Putamen (tissue), 1 donor: ENCODE results near the gene VTI1A.
A peak's percentile ranks its signal among the peaks of the same experiment; 100 is the strongest.

ENCODE experiments used
- DNase-seq: peaks from one replicate; pipeline ENCODE4 v3.0.0-alpha.2; 2016; ENCODE audit warnings: low spot score

The VTI1A gene

DNA sequence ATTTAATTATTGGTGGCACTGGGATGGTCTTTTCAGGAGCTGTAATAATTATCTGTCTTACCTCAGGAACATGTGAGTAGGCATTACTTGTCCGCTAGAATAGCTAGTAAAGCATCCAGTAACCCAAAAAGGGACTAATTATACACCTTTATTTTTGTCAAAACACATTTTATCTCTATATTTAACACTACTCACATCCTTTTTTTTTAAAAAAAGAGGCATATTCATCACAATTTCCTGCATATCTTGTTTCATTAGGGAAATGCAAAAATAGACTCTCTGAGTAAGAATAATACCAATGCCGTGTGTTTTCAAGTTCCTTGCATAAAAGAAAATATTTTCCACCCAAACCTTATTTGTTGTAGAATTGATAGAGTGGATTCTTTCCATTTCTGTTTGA, 99.5 kb downstream of the VTI1A start:
- no peak for DNase-seq

DNA sequence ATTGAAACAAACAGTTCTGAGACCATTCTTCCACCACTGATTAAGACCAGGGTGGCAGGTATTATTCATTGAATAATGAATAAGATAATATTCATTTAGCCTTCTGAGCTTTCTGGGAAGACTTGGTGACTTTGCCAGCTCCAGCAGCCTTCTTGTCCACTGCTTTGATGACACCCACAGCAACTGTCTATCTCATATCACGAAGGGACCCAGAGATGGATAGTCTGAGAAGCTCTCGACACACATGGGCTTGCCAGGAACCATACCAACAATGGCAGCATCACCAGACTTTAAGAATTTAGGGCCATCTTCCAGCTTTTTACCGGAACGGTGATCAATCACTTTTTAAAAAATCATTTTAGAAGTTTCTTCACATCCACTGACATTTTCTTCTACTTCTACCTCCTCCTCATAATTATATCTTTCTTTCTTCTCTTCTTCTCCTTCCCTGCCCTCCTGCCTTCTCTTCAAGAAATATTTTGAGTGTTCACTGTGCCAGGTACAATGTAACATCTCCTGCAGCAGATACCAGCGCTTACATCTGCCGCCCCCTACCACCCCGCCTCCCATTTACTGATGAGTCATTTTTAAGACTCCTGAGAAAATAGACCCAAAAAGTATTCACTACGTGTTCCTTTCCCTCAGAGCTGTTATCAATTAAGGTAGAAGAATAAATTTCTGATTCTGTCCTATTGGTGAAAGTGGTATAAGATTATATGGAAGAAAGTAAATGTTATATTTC, 101.7 kb downstream of the VTI1A start:
- DNase-seq: peak; percentile 37

DNA sequence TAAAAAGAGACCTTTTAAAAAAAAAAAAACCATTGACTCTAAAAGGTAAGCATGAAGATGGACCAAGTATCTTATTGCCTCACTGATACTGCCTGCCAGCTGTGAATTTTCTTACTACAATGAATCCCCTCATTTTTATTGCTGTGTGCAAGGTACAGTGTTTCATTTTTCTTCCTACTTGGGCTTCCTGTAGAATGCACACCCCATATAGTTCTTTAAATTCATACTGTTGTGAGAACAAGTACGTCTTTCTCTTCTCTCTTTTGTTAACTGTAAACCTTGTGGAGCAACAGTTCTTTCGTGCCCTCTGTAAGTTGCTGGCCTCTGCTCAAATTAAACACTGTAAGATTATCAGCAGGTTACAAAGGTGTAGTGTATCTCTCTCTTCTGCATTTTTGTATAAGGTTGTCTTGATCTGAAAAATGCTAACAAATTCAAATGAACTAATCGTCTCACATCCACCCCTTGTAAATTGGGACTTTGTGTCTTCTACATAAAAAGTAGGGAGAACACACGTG, 105.6 kb downstream of the VTI1A start:
- DNase-seq: no peak

DNA sequence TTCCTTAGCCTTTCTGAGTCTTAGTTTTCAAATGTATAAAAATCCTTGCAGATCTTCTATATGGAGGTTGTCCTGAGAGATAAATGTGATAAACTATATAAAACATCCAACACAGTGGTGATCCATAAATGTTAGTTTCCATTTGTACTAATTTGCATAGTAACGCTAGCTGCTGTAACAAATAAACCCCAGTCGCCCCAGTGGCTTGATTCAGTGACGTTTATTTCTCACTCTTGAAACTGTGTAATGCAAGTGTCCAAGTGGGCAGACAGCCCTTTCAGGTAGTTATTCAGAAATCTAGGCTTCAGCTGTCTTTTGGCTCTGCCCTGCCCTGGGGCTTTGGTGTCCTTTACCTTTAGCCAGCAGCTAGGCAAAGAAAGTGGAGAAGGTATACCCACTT, 106.3 kb downstream of the VTI1A start:
- DNase-seq: no peak

DNA sequence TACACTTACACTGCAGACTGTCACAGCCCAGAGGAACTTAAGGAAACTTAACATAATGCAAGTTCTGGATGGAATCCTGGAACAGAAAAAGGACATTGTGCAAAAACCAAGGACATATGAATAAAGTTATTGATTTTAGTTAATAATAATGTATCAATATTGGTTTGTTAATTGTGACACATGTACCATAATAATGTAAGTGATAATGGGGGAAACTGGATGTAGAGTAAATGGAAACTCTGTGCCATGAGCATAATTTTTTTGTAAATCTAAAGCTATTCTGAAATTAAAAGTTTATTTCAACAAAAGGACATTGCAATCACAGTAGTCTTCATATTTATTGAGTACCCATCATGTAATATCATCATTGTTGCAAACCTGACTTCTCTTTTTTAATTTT, 107.2 kb downstream of the VTI1A start:
- DNase-seq: no peak

DNA sequence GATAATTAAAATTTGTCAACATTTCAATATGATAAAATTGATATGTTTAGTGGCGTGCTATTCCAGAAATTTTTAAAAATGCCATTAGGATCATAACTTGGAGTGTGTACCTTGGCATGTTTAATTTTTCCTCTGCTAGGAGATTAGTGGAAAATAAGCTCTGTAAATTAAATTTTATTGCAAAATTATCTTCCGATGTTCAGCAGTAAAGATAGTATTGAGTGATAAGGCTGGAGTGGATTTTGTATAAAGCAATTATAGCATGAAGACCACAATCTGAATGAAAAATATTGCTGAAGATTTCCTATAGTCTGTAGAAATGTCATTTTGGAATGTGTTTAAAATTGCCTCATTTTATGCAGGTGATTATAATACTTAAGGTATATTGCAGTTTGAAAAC, 110.2 kb downstream of the VTI1A start:
- DNase-seq: no peak

DNA sequence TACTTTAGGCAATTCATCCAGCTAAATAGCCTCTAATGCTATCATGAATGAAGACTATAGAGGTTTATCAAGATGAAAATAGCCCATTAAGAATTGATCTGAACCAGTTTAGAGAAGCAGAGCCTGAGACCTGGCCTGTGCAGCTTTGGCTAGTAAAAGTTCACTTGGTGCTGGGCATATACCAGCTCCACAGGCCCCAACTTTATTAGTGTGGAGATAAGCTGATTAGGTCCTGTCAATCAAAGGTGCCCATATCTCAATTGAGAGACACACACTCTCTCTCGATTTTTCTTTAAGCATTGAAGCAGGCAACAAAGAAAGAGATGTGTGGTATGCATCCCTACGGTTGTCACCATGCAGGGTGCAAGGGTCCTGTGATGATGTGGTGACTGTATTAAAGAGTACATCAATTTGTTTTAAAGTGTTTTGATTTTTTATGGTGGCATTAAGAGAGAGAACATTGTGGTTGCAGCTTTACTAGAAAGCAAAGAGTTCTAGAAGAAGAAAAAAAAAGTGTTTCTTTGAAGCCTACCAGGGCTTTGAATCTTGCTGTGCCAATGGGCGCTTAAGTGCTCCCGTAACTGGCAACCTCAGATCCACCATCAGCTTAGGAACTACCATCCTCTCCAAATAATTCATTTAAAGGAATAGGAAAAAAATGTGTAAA, 111.6 kb downstream of the VTI1A start:
- DNase-seq: no peak

DNA sequence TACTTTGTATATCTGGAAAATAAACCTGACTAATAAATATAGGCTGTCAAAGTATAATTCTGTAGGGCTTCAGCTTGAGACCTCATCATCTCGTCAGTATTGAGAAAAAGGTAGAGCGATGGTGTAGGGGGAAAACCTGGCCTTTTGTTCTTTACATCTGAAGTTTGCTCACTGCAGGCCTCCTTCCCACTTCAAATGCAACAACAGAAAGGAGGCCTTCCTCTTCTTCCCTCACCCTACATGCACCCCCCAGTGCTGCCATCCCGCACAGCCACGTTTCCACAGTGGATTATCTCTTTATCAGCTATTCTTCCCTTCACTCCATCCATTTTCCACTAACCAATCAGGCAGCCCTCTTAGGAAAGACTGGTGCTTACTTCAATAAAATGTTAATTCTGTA, 112.3 kb downstream of the VTI1A start:
- no peak for DNase-seq

DNA sequence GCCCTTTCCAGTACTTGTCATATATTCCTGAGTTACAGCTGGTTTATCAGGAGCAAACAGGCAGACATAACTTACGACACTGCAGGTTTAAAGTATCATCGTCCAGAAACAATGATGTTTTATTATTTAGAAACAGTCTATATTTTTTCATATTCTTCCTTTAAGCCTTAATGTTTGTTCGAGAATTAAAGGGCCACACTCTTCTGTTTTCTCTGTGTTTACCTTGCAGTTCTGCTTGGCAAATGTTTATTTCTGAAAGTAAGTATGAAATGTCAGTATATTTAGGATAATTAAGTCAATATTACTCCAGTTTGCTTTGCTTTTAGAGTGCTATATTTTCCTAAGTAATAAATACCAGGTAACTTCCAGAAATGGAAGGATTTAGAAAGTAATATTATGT, 115.1 kb downstream of the VTI1A start:
- DNase-seq: no peak

DNA sequence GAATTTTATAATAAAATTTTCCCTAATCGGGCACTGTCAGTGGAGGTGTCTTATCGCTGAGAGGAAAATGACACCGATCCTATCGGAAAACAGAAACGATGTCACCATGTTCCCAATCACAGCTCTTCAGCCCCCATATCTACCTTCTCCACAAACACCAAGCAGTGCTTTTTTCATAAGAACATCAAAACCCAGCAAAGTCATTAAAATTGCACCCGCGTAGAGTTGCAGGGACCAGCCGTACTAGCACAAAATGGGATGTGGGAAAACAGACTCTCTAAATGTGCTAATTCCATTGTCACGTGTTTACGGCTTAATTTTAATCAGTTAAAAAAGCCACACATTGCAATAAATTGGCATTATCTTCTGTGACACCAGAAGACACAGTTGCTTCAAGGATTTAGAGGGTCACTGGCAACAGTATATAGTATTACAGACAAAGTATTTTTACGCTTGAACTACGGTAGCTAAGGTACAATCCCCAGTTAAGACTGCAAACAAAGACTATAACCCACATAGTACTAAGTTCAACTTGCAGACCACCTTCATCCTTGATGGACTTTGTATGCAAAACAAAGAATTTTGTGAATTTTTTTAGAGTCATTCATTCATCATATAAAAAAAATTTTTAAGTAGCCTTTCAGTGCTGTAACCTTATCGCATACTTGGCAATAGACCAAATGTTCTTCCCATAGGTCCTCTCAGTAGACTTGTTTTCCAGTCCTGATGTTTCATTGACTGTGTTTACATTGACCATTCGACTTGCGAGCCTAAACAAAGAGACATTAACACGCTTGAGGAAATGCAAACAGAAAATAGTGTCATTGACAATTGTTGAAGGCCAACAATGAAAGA, 116.0 kb downstream of the VTI1A start:
- DNase-seq: no peak

DNA sequence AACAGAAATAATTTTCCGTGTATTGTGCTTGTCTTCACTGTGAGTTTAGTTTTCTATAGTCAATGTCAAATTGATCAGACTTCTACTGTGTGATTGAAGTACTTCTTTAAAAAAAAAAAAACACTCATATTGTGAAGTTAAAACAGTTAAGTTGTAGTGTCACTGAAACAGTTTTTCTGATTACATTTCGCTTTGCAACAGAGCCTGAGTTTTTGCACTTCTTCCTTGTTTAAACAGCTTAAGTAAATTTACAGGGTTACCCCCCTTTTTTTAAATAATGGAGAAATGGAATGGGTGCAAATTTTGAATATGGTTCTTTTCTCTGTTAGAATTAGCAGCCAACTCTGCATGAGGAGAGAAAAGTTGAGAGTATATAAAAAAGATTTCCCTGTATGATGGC, 117.3 kb downstream of the VTI1A start:
- no peak for DNase-seq

DNA sequence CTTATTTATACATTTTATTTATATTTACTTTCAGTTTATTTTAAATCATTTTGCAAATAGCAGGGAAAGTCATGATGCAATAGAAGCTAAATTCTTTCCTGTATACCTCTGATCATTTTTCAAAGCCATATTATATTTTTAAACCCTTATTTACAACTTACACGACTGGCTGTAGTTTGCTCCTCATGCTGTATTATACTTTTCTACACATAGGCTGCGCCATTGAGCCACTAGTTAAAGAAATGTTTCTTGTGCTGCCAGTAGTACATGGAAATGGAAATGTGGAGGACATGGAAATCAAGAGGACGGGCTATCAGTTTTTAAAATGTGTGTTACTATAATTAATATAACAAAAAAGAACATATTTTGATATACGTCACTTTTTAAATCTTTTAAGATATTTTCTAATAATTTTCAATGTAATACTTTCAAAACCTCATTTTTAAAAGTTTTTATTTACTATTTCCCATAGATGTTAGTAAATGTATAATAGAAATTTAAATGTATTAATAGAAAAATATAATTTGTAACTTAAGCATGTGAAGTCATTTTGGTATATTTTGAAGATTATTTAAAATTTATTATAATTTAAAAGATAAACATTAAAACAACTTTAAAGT, 118.5 kb downstream of the VTI1A start:
- peak; percentile 64 for DNase-seq

DNA sequence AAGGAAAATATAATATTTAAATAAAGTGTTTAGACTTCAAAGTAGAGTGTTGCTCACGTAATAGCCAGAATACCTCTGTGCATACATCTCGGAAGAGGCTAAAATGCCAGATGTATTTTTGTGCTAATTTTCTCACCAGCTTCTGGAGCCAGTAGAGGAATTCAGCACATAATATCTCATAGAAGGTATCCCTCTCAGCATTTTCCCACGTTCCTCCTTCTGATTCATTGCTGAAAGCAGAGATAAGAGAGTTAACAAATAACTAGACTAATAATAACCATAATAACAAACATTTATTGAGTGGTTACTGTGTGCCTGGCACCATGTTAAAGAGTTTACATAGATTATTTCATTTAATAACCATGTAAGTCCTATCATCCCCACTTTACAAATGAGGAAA, 123.6 kb downstream of the VTI1A start:
- DNase-seq: no peak

DNA sequence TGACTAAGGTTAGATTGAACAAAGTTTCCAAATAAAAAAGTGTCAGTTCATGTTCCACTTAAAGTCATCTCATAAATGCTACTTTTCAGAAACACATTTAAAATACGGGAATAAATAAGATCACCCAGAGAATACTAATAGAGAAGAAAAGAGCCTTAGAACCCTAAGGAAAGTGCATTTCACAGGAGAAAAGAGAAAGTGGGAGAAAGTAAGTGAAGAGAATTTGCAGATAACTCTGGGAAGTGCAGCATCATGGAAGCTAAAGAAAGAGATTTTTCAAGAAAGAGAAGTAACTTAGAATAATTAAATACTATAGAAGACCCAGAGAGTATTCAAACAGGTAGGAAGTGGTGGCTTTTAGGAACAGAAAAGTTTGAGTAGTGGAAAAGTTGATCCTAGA, 132.6 kb downstream of the VTI1A start:
- no peak for DNase-seq

DNA sequence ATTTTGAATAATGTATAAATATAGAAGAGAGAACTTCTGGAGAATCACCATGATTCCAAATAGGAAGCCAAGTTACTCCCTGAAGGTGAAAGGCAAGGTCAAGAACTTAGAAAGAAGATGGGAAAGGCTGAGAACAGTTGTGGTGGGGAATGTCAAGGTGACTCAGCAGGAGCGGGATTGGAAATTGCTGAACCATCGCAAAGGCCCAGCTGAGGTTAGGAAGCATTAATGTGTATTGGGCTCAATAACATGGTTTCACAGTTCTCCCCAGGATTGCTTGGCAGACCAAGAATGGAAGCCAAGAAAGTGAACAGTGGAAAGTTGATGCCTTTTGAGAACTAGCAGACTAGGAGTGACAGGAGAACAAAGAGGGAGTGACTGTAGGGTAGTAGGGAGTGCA, 133.3 kb downstream of the VTI1A start:
- no peak for DNase-seq

DNA sequence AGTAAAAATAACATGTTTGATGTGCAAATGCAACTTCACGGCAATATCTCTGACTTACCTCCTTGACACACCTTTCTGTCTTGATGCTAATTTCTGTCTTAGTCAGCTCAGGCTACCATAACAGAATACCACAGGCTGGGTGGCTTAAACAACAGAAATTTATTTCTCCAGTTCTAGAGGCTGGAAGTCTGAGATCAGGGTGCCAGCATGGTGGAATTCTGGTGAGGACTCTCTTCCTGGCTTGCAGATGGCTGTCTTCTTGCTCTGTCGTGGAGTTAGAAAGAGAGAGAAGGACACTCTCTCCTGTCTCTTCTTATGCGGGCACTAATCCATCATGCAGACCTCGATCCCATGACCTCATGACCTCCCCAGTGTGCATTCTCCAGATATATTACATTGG, 134.9 kb downstream of the VTI1A start:
- no peak for DNase-seq

DNA sequence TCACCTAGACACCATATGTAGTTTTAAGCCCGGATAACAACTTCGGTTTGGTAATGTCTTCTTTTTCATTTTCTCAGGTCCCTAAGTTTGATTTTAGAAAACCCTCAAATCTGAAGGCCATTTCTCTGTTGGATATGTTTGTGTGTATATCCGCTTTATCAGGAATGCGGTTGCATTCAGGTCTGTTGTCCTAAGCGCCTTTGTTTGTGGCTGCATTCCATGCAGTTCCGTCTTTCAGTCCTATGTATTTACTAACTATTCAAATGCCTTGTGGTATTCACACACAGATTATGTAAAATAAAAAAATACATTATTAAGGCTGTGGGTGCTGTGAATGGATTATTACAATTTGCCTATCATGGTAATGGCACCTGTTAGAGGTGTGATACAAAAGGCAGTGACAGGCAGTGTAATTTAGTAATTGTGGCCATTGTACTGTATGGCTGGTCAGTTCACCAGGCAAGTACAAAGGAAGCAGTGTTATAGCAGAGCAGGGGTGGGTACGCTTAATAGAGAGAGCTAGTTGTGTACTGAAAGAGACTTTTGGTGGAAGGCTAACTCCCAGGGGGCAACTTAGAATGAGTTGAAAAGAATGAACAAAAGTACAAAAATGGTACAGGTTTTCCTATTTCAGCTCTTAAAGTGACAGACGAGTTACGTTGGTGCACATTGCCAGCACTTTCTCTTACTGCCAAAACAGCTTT, 136.4 kb downstream of the VTI1A start:
- no peak for DNase-seq

DNA sequence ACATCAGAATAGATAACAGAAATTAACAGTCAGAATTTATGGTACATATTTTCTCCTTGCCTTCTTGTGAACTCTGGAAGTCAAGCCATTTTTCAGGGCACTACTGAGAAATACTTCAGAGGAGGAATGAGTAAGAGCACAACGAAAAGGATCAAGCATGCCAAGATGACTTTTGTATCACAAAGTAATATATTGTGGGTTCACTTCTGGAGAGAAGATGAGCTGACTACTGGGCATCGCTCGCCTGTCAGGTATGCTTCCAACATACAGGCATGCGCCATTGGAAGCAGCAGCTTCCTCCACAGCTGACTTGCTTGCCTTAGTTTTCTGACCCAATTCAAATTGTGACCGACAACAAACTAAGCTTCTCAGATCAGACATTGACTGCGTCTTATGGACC, 137.3 kb downstream of the VTI1A start:
- no peak for DNase-seq

DNA sequence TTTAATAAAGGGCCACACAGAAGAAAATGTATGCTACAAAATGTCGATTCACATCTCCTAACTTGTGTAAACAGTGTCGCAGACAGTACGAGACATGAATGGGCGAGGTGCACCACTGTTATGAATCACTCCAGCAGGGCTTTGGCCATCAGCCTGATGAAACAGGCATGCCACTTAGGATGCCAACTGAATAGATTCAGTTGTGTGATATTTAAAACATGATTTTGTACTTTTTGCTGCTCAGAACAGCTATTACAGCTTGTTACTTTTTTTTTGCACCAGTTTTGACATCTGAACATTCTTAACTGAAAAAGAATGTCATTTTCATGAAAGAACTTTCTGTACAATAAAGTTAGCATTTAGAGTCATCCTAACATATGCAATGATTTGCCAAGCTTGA, 138.1 kb downstream of the VTI1A start:
- DNase-seq: no peak

DNA sequence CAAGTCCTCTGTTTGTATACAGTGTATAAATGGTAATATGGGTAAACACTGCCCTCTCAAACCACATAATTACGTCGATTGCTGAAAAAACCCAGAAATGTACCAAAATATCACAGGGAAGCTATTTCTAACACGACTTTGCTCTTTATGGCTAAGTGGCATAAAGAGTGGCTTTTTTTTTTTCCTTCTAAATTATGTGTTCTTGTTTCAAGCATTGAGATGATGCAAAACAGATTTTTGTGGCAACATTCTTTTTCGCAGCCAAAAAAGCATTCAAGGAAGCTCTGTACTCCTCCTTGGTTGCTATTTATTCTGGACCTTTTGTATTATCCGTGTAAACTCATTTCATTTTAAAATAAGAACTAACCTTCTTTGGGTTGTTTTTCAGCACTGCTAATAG, 138.9 kb downstream of the VTI1A start:
- no peak for DNase-seq

DNA sequence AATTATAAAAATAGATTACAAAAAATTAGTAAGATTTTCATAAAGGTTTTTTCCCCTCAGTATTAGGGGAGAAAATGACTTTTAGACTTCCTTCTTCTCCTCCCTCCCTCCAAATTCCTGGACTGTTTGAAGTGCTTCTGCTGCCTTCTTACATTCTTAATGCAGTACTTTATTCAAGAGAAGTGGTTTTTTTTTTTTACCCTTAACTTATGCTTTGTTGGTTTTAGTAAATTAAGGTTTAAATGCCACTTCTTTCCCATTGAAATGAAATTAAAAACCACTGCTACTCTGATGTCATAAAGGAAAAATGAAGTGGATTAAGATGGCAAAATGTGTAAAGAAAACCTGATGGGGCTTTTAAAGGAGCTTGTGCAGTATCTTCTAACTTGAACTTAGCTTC, 140.7 kb downstream of the VTI1A start:
- no peak for DNase-seq
